ENCODE measurements around the gene CEP162.
"Not testable (repeated sequence)": the region's sequence is repeated elsewhere in the genome, so short reads cannot be mapped to it uniquely, and the experiment has no call there.

Gene CEP162

DNA sequence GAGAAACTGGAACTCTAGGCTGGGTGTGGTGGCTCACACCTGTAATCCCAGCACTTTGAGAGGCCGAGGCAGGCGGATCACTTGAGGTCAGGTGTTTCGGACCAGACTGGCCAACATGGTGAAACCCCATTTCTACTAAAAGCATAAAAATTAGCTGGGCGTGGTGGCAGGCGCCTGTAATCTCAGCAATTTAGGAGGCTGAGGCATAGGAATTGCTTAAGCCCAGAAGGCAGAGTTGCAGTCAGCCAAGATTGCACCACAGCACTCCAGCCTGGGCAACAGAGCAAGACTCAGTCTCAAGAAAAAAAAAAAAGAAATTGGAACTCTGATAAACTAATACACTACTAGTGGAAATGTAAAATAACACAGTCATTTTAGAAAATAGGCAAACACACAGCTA lies 3.8 kb downstream of the CEP162 start:
- not testable (repeated sequence) for DNase-seq

GRCh38 chr6:84222426-84222825 lies 5.0 kb downstream of the CEP162 start:
- no peak for DNase-seq

GRCh38 chr6:84220809-84221409 lies 6.5 kb downstream of the CEP162 start:
- no peak for DNase-seq

DNA sequence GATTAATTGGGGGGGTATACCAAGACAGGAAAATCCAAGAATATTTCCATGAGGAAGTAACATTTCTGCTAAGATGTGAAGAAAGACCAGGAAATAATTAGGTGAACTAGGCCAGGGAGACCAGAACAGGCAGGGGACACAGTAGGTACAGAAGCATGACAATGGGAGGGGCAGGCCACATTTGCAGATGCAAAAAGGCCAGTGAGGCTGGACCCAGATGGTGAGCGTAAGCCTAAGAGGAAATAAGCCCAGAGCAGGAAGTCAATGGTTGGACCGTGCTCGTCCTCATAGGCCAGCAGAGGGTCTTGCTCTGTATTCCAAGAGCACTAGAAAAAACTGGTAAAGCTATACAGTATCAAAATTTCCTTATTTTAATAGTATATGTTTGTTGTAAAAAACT lies 9.4 kb downstream of the CEP162 start:
- DNase-seq: no peak

DNA sequence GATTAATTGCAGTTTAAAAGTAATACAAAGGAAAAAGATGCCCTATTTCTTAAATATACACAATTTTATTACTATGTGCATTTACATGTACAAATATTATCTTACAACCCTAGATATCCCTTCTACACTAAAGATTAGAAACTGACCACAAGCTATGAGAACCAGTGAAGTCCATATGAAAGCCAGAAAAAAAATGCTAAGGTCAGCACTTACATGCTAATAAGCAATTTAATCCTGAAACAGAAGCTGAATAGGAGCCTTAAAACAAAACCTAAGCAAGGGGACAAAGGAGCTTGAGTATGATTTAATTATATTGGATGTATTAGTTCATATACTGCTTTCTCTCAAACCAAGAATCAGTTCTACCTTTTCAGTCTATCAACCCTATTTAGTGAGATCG lies 14.2 kb downstream of the CEP162 start:
- DNase-seq: no peak

DNA sequence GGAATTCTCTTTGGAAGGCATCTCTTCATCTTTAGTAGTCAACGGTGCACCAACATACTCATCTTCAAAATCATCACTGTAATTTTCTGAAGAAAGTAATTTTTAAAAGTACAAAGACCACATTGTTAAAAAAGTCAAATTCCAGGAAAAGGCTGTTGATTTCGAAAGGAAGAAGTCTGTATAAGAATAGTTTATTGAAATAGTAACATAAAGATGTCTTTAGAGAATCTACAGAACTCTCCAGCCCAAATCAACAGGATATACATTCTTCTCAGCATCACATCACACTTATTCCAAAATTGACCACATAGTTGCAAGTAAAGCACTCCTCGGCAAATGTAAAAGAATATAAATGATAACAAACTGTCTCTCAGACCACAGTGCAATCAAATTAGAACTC lies 23.4 kb downstream of the CEP162 start:
- DNase-seq: no peak

- DNase-seq: not testable (repeated sequence)
These were observed 27.5 kb downstream of the CEP162 start for GRCh38 chr6:84199987-84200386.

GRCh38 chr6:84197708-84198107 lies 29.7 kb downstream of the CEP162 start:
- DNase-seq: no peak

- DNase-seq: no peak
These were observed 34.2 kb downstream of the CEP162 start for GRCh38 chr6:84193114-84193708.

DNA sequence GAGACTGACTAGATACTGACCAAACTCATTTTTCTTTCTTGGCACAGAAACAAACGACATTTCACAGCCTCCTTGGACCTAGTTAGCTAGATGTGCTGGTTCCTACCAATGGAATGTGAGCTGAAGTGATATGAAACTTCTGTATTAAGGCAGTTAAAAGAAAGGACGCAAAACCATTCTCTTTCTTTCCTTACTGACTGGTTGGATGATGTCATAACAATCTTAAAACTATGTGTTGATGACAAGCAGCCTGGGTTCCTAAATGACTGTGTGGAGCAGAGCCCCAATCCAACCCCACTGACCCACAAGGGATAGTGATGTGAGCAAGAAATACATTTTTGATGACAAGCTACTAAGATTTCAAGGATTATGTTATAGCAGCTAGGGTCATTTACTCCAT lies 35.6 kb downstream of the CEP162 start:
- no peak for DNase-seq

- not testable (repeated sequence) for DNase-seq
These were observed 38.1 kb downstream of the CEP162 start for GRCh38 chr6:84189356-84189755.

DNA sequence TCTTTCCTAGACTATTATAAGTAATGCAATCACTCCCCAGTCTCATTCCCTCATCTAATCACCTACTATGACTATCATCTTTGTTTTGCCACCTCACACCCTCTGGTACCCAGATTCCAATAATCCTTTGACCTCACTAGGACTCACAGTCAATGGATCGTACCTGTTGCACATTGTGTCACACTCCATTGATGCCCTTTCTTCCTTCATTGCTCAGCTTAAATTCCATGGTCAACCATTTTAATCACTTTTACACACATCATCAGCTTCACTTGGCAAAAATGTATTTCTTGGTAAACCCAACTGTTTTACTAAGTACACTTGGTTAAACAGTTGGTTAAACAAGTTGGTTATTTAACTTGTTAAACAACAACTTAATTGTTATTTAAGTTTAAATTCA lies 44.0 kb downstream of the CEP162 start:
- no peak for DNase-seq

GRCh38 chr6:84182001-84182400 lies 45.4 kb downstream of the CEP162 start:
- DNase-seq: no peak

GRCh38 chr6:84177241-84177640 lies 50.2 kb downstream of the CEP162 start:
- no peak for DNase-seq

- no peak for DNase-seq
These were observed 54.9 kb downstream of the CEP162 start for GRCh38 chr6:84172574-84172973.

- DNase-seq: no peak
These were observed 55.4 kb downstream of the CEP162 start for GRCh38 chr6:84172080-84172479.

- no peak for DNase-seq
These were observed 60.0 kb downstream of the CEP162 start for GRCh38 chr6:84167457-84167856.

- no peak for DNase-seq
These were observed 61.0 kb downstream of the CEP162 start for GRCh38 chr6:84166395-84166794.

DNA sequence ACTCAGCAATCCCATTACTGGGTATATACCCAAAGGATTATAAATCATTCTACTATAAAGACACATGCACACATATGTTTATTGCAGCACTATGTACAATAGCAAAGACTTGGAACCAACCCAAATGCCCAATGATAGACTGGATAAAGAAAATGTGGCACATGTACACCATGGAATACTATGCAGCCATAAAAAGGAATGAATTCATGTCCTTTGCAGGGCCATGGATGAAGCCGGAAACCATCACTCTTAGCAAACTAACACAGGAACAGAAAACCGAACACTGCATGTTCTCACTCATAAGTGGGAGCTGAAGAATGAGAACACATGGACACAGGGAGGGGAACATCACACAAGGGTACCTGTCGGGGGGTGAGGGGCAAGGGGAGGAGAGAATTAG lies 63.1 kb downstream of the CEP162 start:
- not testable (repeated sequence) for DNase-seq

- DNase-seq: no peak
These were observed 66.3 kb downstream of the CEP162 start for GRCh38 chr6:84161190-84161589.

DNA sequence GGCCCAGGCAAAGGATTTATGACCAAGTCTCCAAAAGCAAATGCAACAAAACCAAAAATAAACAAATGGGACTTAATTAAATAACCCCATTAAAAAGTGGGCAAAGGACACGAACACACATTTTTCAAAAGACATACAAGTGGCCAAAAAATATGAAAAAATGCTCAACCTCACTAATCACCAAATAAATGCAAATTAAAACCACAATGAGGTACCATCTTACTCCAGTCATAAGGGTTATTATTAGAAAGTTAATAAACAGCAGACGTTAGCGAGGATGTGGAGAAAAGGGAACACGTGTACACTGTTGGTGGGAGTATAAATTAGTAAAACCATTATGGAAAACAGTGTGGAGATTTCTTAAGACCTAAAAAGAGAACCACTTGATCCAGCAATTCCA lies 71.1 kb downstream of the CEP162 start:
- DNase-seq: no peak

DNA sequence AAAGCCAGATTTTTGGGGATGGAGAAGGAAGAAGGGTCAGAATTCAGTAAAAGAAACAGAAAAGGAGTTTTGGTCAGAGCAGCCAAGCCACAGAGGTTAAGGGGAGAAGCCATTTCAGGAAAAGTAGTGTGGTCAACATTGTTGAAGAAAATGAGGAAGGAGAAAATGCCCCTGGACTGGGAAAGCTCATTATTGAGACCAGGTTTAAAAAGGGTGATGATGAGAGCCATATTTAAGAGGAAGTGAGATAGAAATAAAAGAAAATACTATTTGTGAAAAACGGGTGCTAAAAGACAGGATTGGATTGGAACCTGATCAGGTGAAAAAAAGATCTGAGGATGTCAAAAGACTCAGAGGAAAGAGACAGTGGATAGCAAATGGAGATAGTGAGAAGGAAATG lies 75.8 kb downstream of the CEP162 start:
- DNase-seq: no peak

DNA sequence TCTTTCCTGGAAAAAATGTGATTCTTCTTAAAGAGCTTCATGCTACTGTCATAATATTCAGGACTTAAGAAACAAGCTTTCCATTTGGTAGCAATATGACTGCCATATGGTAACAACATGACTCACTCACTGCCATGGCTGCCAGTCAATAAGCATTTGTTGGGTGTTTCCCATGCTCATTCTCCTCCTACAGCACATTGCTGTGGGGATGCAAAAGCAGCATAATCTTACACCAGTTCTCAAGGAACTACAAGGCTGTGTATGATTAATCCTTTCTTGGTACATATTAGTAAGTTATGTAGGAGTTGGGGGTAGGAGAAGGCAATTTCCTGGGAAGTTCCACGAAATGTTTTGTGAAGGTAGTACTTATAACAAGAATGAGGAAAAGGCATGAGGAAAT lies 76.7 kb downstream of the CEP162 start:
- DNase-seq: no peak

DNA sequence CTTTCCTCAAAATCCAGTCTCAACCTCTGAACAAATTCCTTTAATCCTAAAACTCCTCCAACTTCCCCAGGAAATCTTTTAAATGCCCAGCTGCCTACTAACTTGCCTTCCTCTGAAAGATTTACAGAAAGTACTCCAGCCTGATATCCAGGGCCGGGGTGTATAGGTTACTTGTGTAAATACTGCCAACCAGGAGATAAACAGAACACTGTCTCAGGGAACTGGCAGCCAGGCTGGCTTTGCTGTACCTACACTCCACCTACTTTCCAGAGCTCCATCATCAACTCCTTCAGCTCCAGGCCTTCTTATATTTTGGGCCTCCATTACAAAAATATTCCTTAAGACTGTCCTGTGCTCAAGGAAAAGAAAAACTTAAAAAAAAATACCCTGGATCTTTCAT lies 85.9 kb downstream of the CEP162 start:
- no peak for DNase-seq

- no peak for DNase-seq
These were observed 88.1 kb downstream of the CEP162 start for GRCh38 chr6:84139311-84139710.
